Measurements from ENCODE around the gene RAB40C. TPM values are rescaled to one million over a fixed set of nuclear protein-coding genes. Genes with fewer than 3 reads are reported as not detected.

RAB40C gene
- total and polyA plus RNA-seq, 8 donors = 17.6 to 101 (median 25.6) TPM

GRCh38 chr16:585351-585750, 4.5 kb upstream of the RAB40C start:
- intact Hi-C loops (cut with DNase I; ENCODE audit: low total_unique reads) = no loop called here
- H3K9me3 ChIP-seq = no peaks in the 10 kb centered on the region
- H3K4me1 ChIP-seq = peaks cover 19 to 49% (median 39%) of the 10 kb centered on the region in 4 donors
- no peak overlapping the region for H3K4me3 ChIP-seq
- peak in 2 of 7 experiments; percentile 12 for TF ChIP-seq CTCF (IDR thresholded peaks at IDR 0.05)
- peak in 1 of 3 donors; percentile 51 for TF ChIP-seq POLR2AphosphoS5 (IDR thresholded peaks at IDR 0.05)
- no peak for TF ChIP-seq POLR2A (IDR thresholded peaks at IDR 0.05)
- TF ChIP-seq EP300 (IDR thresholded peaks at IDR 0.05) = no peak
- peaks cover 0 to 11% (median 0%) of the 10 kb centered on the region in 3 donors for H3K27me3 ChIP-seq
- DNase-seq = peak; percentile 65 to 67
- H3K36me3 ChIP-seq = peaks cover 0 to 23% (median 11%) of the 10 kb centered on the region in 4 donors
- no peak overlapping the region for H3K27ac ChIP-seq
- WGBS, 5 donors = 7 to 23% (median 12%) methylated on average over 3 to 10 of the region's 10 CpGs

GRCh38 chr16:586047-586644, 3.7 kb upstream of the RAB40C start:
- intact Hi-C loops (cut with DNase I; ENCODE audit: low total_unique reads) = no loop called here
- no peak for DNase-seq
- TF ChIP-seq EP300 (IDR thresholded peaks at IDR 0.05) = no peak
- TF ChIP-seq POLR2AphosphoS5 (IDR thresholded peaks at IDR 0.05) = no peak
- TF ChIP-seq POLR2A (IDR thresholded peaks at IDR 0.05) = no peak
- no peak for TF ChIP-seq CTCF (IDR thresholded peaks at IDR 0.05)
- Histone ChIP-seq H3K4me1 (peaks cover 24 to 56% (median 47%) of the 10 kb centered on the region in 4 donors), H3K9me3 (no peaks in the 10 kb centered on the region), H3K36me3 (peaks cover 0 to 15% (median 4%) of the 10 kb centered on the region in 4 donors), H3K4me3 (no peak overlapping the region), H3K27me3 (peaks cover 0 to 11% (median 0%) of the 10 kb centered on the region in 3 donors), H3K27ac (no peak overlapping the region)
- 32 to 44% (median 41%) methylated on average over 16 of the region's 16 CpGs for WGBS, 5 donors

- H3K4me1 ChIP-seq = peaks cover 30 to 64% (median 54%) of the 10 kb centered on the region in 4 donors
- no peak overlapping the region for H3K4me3 ChIP-seq
- no peaks in the 10 kb centered on the region for H3K9me3 ChIP-seq
- peaks cover 0 to 13% (median 3%) of the 10 kb centered on the region in 4 donors for H3K36me3 ChIP-seq
- TF ChIP-seq CTCF (IDR thresholded peaks at IDR 0.05) (no peak), POLR2AphosphoS5 (IDR thresholded peaks at IDR 0.05) (no peak), POLR2A (IDR thresholded peaks at IDR 0.05) (no peak), EP300 (IDR thresholded peaks at IDR 0.05) (no peak)
- peak in 1 of 2 donors; percentile 40 for DNase-seq
- 59 to 75% (median 63%) methylated on average over 7 to 14 of the region's 14 CpGs for WGBS, 5 donors
- H3K27me3 ChIP-seq = peaks cover 0 to 11% (median 0%) of the 10 kb centered on the region in 3 donors
- intact Hi-C loops (cut with DNase I; ENCODE audit: low total_unique reads) = no loop called here
- peak overlapping the region in 1 of 5 donors; percentile 97 for H3K27ac ChIP-seq
Observed at GRCh38 chr16:586645-587590, 2.9 kb upstream of the RAB40C start.

- Histone ChIP-seq H3K4me3 (peak overlapping the region; percentile 68 to 88 (median 82)), H3K27me3 (peaks cover 0 to 11% (median 0%) of the 10 kb centered on the region in 3 donors), H3K27ac (peak overlapping the region; percentile 95 to 100 (median 98)), H3K9me3 (no peaks in the 10 kb centered on the region), H3K36me3 (peaks cover 0 to 3% (median 0%) of the 10 kb centered on the region in 4 donors), H3K4me1 (peaks cover 45 to 76% (median 63%) of the 10 kb centered on the region in 4 donors)
- peak; percentile 56 to 86 for DNase-seq
- intact Hi-C loops (cut with DNase I; ENCODE audit: low total_unique reads) = no loop called here
- TF ChIP-seq EP300 (IDR thresholded peaks at IDR 0.05) (no peak), POLR2AphosphoS5 (IDR thresholded peaks at IDR 0.05) (no peak), CTCF (IDR thresholded peaks at IDR 0.05) (no peak), POLR2A (IDR thresholded peaks at IDR 0.05) (no peak)
- 0 to 2% (median 0%) methylated on average over 4 to 21 of the region's 21 CpGs for WGBS, 5 donors
Observed at GRCh38 chr16:588639-588888, 1.3 kb upstream of the RAB40C start.
